Ishikawa (cell line): Measurements from ENCODE around the gene BCR.

Experiments
- CEBPB ChIP-seq: IDR thresholded peaks from 2 replicates; pipeline ENCODE4 v1.6.1; 2012
- CREB1 ChIP-seq: IDR thresholded peaks from 2 replicates; pipeline ENCODE4 v1.6.1; 2012; ENCODE audit warnings: low read depth
- EGR1 ChIP-seq: IDR thresholded peaks from 2 replicates; pipeline ENCODE4 v1.6.1; 2012
- EP300 ChIP-seq: IDR thresholded peaks from 2 replicates; pipeline ENCODE4 v1.6.1; 2012; ENCODE audit warnings: borderline replicate concordance
- FOXM1 ChIP-seq: IDR thresholded peaks from 2 replicates; pipeline ENCODE4 v1.6.1; 2012; ENCODE audit warnings: low read depth, borderline replicate concordance
- MAX ChIP-seq: IDR thresholded peaks from 2 replicates; pipeline ENCODE4 v1.6.1; 2012
- REST ChIP-seq: IDR thresholded peaks from 2 replicates; pipeline ENCODE4 v1.6.1; 2012; ENCODE audit warnings: low read depth, mild to moderate bottlenecking
- TAF1 ChIP-seq: IDR thresholded peaks from 2 replicates; pipeline ENCODE4 v1.6.1; 2012; ENCODE audit warnings: low read depth, mild to moderate bottlenecking
- USF1 ChIP-seq: IDR thresholded peaks from 2 replicates; pipeline ENCODE4 v1.6.1; 2012

GRCh38 chr22:23270212-23270733, 90.0 kb downstream of the BCR start:
- no peak for TF ChIP-seq REST
- TF ChIP-seq MAX, result no peak
- no peak for TF ChIP-seq CREB1
- TF ChIP-seq EGR1, result no peak
- no peak for TF ChIP-seq CEBPB
- TF ChIP-seq EP300, result no peak
- TF ChIP-seq USF1, result no peak
- no peak for TF ChIP-seq TAF1
- TF ChIP-seq FOXM1, result no peak
